ENCODE results near the gene MYORG.

The MYORG gene

GRCh38 chr9:34386656-34387055 is 10.0 kb upstream of the MYORG start:
- TF ChIP-seq ZFP30 (CRISPR knock-in tag; IDR thresholded peaks at IDR 0.05) (no peak), PPARA (CRISPR knock-in tag; IDR thresholded peaks at IDR 0.05; ENCODE audit: borderline replicate concordance) (no peak), OSR1 (CRISPR knock-in tag; IDR thresholded peaks at IDR 0.05) (no peak), ZC3H10 (CRISPR knock-in tag; IDR thresholded peaks at IDR 0.05) (no peak), CSDC2 (CRISPR knock-in tag; IDR thresholded peaks at IDR 0.05) (no peak), POU6F1 (CRISPR knock-in tag; IDR thresholded peaks at IDR 0.05; ENCODE audit: borderline replicate concordance, low read depth) (no peak), ZNF8 (CRISPR knock-in tag; IDR thresholded peaks at IDR 0.05) (no peak), ARNTL (CRISPR knock-in tag; IDR thresholded peaks at IDR 0.05; ENCODE audit: borderline replicate concordance, low read depth) (no peak), BACH2 (CRISPR knock-in tag; IDR thresholded peaks at IDR 0.05; ENCODE audit: borderline replicate concordance) (no peak), CSRNP3 (CRISPR knock-in tag; IDR thresholded peaks at IDR 0.05) (no peak), ESRRG (CRISPR knock-in tag; IDR thresholded peaks at IDR 0.05) (no peak), ISL1 (CRISPR knock-in tag; IDR thresholded peaks at IDR 0.05) (no peak), TOX (CRISPR knock-in tag; IDR thresholded peaks at IDR 0.05; ENCODE audit: borderline replicate concordance) (no peak), SNAI2 (CRISPR knock-in tag; IDR thresholded peaks at IDR 0.05) (no peak), ZNF70 (CRISPR knock-in tag; IDR thresholded peaks at IDR 0.05) (no peak), ZFP3 (CRISPR knock-in tag; IDR thresholded peaks at IDR 0.05) (no peak), CREB5 (CRISPR knock-in tag; IDR thresholded peaks at IDR 0.05; ENCODE audit: low read depth) (no peak), ZNF565 (CRISPR knock-in tag; conservative IDR thresholded peaks at IDR 0.05; ENCODE audit: low read depth) (no peak)
- ATAC-seq, result no peak

GRCh38 chr9:34385561-34386230 is 9.0 kb upstream of the MYORG start:
- no peak for ATAC-seq
- no peak for TF ChIP-seq ZNF70 (CRISPR knock-in tag; IDR thresholded peaks at IDR 0.05)

GRCh38 chr9:34384368-34385165 is 7.9 kb upstream of the MYORG start:
- no peak for TF ChIP-seq ZFP30 (CRISPR knock-in tag; IDR thresholded peaks at IDR 0.05)
- no peak for TF ChIP-seq ZC3H10 (CRISPR knock-in tag; IDR thresholded peaks at IDR 0.05)
- no peak for TF ChIP-seq ZNF70 (CRISPR knock-in tag; IDR thresholded peaks at IDR 0.05)
- TF ChIP-seq OSR1 (CRISPR knock-in tag; IDR thresholded peaks at IDR 0.05), result no peak
- no peak for TF ChIP-seq CSDC2 (CRISPR knock-in tag; IDR thresholded peaks at IDR 0.05)
- no peak for TF ChIP-seq CSRNP3 (CRISPR knock-in tag; IDR thresholded peaks at IDR 0.05)
- no peak for TF ChIP-seq TOX (CRISPR knock-in tag; IDR thresholded peaks at IDR 0.05; ENCODE audit: borderline replicate concordance)
- TF ChIP-seq GLIS3 (CRISPR knock-in tag; IDR thresholded peaks at IDR 0.05), result no peak
- TF ChIP-seq TSHZ2 (CRISPR knock-in tag; IDR thresholded peaks at IDR 0.05), result no peak
- TF ChIP-seq PPARA (CRISPR knock-in tag; IDR thresholded peaks at IDR 0.05; ENCODE audit: borderline replicate concordance), result no peak
- no peak for TF ChIP-seq TCF4 (CRISPR knock-in tag; IDR thresholded peaks at IDR 0.05; ENCODE audit: borderline replicate concordance)
- TF ChIP-seq ISL1 (CRISPR knock-in tag; IDR thresholded peaks at IDR 0.05), result no peak
- no peak for TF ChIP-seq BACH2 (CRISPR knock-in tag; IDR thresholded peaks at IDR 0.05; ENCODE audit: borderline replicate concordance)
- TF ChIP-seq ARNTL (CRISPR knock-in tag; IDR thresholded peaks at IDR 0.05; ENCODE audit: borderline replicate concordance, low read depth), result no peak
- no peak for TF ChIP-seq SNAI2 (CRISPR knock-in tag; IDR thresholded peaks at IDR 0.05)
- no peak for TF ChIP-seq ESRRG (CRISPR knock-in tag; IDR thresholded peaks at IDR 0.05)
- no peak for ATAC-seq
